Activated CD4-positive, alpha-beta memory T cell treated with anti-CD3 and anti-CD28 coated beads for 36 hours (primary cell): Measurements from ENCODE around the gene ERBB3. TPM values are rescaled to one million over a fixed set of nuclear protein-coding genes. Genes with fewer than 3 reads are reported as not detected.
"Not testable (repeated sequence)": the region's sequence is repeated elsewhere in the genome, so short reads cannot be mapped to it uniquely, and the experiment has no call there.

Source experiments
- CTCF ChIA-PET: fragments of 350-600 bp; sonication (Branson Sonifier 250); formaldehyde crosslinking; loops from one replicate; lab custom pipeline; 2021; ENCODE audit warnings: antibody characterized with exemption, inconsistent platforms; lab: Charles Lee
- POLR2A ChIA-PET: fragments of 350-600 bp; sonication (Branson Sonifier 250); formaldehyde crosslinking; loops from one replicate; lab custom pipeline; 2021; ENCODE audit warnings: antibody characterized with exemption; lab: Charles Lee
- DNase-seq: peaks from one replicate; pipeline ENCODE4 v3.0.0-alpha.2; 2020
- H3K27ac Mint-ChIP-seq: one replicate; pipeline ENCODE4 v1.8.0; 2021; ENCODE audit warnings: mixed read lengths
- H3K27me3 Mint-ChIP-seq: one replicate; pipeline ENCODE4 v1.8.0; 2021; ENCODE audit warnings: mixed read lengths
- H3K36me3 Mint-ChIP-seq: one replicate; pipeline ENCODE4 v1.8.0; 2021; ENCODE audit warnings: mixed read lengths
- H3K4me1 Mint-ChIP-seq: one replicate; pipeline ENCODE4 v1.8.0; 2021; ENCODE audit warnings: low read depth, mixed read lengths
- H3K4me3 Mint-ChIP-seq: one replicate; pipeline ENCODE4 v1.8.0; 2021; ENCODE audit warnings: mild to moderate bottlenecking, mixed read lengths
- H3K9me3 Mint-ChIP-seq: one replicate; pipeline ENCODE4 v1.8.0; 2021; ENCODE audit warnings: mixed read lengths
- intact Hi-C: fragments of 100-400 bp; cut with micrococcal nuclease; formaldehyde crosslinking; loops from one replicate; pipeline ENCODE4 v1.15.1; 2023
- total RNA-seq, 2 experiments: library from RNA; stranded (reverse); gene quantifications; one replicate each; pipeline ENCODE4 v1.2.3, GENCODE V29; 2021

Gene ERBB3
- total RNA-seq, 2 experiments from 2014 or later: 0.82 to 0.86 TPM

DNA sequence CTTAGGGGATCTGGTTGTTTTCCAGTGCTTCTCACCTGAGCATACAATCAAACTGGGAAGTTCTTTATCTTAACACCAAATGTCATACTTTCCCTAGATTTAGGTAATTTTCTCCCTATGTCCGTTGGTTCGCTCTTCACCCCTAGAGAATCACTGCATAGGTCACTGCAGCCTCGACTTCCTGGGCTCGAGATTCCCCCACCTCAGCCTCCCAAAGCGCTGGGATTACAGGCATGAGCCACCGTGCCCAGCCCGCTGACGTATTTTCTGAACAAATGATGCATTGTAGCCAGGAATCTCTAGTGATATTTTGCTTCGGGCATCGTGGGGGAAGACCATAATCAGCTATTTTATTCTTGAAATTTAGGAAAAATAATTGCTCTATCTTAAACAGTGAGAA lies 35.4 kb downstream of the ERBB3 start:
- intact Hi-C loops: loop anchor here (5.0 kb wide), 4 partner anchors 202 to 517 kb away; partner anchors contain the start of genes BAZ2A, CNPY2, ORMDL2 and SARNP
- Mint-ChIP-seq H3K4me3 (peak overlapping the region; percentile 99), H3K27me3 (no peaks in the 10 kb centered on the region), H3K4me1 (peaks cover 29% of the 10 kb centered on the region), H3K36me3 (peaks cover 53% of the 10 kb centered on the region), H3K9me3 (no peaks in the 10 kb centered on the region), H3K27ac (peak overlapping the region; percentile 100)
- ChIA-PET POLR2A (interaction anchor here (1.0 to 6.7 kb wide), 4 partner anchors 9 to 334 kb away, joined by 3 to 101 read pairs (median 4); partner anchors contain the start of genes IL23A, PA2G4 and TIMELESS), CTCF (interaction anchor here (0.6 to 6.9 kb wide), 7 partner anchors 12 to 354 kb away, joined by 3 to 168 read pairs (median 3); partner anchors contain the start of genes COQ10A, ESYT1, MYL6B and PA2G4)
- DNase-seq: no peak

DNA sequence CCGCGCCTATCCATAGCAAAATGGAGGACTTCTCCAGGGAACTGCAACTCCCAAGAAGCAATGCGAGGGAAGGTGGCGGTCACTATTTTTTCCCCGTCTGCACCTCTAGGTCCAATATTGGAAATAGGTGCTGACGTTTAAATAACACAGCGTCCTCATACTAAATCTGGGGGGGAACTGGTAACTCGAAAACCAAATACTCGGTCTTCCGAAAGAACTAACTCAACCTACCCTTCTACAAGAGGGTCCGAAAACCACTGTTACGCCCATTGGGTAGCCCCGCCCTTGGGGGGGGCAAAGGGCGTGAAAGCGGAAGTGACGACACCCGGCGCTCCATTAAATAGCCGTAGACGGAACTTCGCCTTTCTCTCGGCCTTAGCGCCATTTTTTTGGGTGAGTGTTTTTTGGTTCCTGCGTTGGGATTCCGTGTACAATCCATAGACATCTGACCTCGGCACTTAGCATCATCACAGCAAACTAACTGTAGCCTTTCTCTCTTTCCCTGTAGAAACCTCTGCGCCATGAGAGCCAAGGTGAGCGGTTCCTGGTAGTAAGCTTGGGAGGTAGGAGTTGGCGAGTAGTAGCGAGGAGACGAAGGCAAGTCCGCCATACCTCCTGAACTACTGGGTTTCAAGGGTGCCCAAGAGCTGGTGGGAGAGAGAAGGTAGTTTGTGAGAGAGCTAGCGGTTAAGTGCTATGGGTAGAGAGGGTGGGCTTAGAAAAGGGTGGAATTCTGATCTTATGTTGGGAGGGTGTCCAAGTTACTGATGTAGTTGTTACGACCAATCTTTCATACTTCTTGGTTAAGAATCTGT lies 36.5 kb downstream of the ERBB3 start, which contains the start of gene RPL41:
RPL41 (plus strand) TSS at position 367 of the 815 bp plus-strand sequence.
- Mint-ChIP-seq H3K9me3 (no peaks in the 10 kb centered on the region), H3K36me3 (peaks cover 52% of the 10 kb centered on the region), H3K27ac (peak within 1 kb of the TSS; percentile 100), H3K4me1 (peaks cover 29% of the 10 kb centered on the region), H3K27me3 (no peaks in the 10 kb centered on the region), H3K4me3 (peak within 1 kb of the TSS; percentile 99)
- ChIA-PET POLR2A (interaction anchor here (0.6 to 6.7 kb wide), 10 partner anchors 11 to 378 kb away, joined by 3 to 101 read pairs (median 6); partner anchors contain the start of genes ESYT1, IL23A, PA2G4 and RAB5B), CTCF (interaction anchor here (2.0 to 6.9 kb wide), 5 partner anchors 12 to 74 kb away, joined by 6 to 168 read pairs (median 60); partner anchors contain the start of genes ESYT1, MYL6, PA2G4 and SMARCC2)
- intact Hi-C loops: loop anchor here (1.0 to 5.0 kb wide), 8 partner anchors 12 to 516 kb away; partner anchors contain the start of genes BAZ2A, CNPY2, ORMDL2 and PA2G4
- DNase-seq: peak; percentile 96

DNA sequence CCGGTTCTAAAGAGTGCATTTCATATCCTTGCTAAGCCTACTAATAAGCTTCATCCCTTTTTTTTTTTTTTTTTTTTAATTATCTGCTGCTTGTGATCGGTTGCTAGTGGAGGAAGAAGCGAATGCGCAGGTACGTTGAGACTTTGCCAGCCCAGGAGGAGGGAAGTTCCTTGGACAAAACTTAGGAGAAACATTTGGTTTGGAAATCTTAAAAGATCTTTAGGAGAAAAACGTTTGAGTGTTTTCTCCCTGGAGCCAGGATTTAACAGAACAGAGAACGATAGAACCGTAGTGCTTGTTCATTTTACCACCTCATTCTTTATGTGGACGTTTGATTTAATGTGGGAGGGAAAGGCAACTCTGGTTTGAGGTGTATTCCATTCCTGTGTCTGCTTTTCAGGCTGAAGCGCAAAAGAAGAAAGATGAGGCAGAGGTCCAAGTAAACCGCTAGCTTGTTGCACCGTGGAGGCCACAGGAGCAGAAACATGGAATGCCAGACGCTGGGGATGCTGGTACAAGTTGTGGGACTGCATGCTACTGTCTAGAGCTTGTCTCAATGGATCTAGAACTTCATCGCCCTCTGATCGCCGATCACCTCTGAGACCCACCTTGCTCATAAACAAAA lies 37.2 kb downstream of the ERBB3 start:
- peak overlapping the region; percentile 100 for H3K27ac Mint-ChIP-seq
- POLR2A ChIA-PET: interaction anchor here (0.6 to 6.7 kb wide), 13 partner anchors 10 to 379 kb away, joined by 3 to 101 read pairs (median 10); partner anchors contain the start of genes ANKRD52, ESYT1, MYL6 and PA2G4
- DNase-seq, H3K9me3 Mint-ChIP-seq, H3K27me3 Mint-ChIP-seq: not testable (repeated sequence)
- peaks cover 50% of the 10 kb centered on the region for H3K36me3 Mint-ChIP-seq
- CTCF ChIA-PET: interaction anchor here (1.2 to 6.9 kb wide), 11 partner anchors 11 to 378 kb away, joined by 3 to 168 read pairs (median 6); partner anchors contain the start of genes ESYT1, MYL6, PA2G4 and SMARCC2
- peak overlapping the region; percentile 99 for H3K4me3 Mint-ChIP-seq
- H3K4me1 Mint-ChIP-seq: peaks cover 29% of the 10 kb centered on the region
- intact Hi-C loops: loop anchor here (2.0 to 5.0 kb wide), 5 partner anchors 38 to 515 kb away; partner anchors contain the start of genes BAZ2A, CNPY2, ORMDL2 and SARNP

DNA sequence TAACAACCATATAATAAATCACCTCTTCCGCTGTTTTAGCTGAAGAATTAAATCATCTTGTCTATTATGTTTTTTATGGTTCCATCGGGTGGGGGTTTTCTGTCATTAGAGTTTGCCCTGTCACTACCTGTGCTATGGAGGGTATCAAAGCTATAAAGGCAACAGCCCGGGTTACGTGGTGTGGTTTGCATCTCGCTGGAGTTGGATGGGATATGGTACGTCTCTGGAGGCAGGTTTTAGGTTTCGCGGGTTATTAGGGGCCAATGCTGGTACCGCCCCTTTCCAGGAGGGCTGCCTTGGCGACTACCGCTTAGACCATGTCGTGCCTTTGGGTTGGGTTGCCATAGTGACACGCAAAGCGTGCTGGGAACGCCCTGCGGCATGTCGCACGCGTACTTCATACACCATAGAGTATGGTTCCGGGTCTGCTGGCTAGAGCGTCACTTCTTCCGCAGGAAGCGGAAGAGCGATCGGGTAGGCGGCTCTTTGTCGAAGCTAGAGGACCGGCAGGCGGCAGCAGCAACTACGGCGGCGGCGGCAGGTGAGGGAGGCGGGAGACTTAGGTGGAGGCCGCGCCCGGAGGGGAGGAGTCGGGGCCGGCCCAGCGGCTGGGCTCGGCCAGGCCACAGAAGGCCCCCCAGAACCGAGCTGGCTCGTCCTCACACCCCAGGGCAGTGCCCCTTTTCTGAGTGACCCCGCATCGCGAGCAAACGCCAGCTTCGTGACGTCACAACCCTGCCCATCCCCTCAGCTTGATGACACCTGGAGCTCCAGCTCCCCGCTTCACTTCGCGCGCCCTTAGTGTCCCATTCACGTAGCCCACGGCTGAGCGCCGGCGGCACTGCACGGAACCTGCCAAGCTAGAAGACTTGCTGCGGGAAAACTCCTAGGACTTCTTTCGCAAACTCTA lies 38.1 kb downstream of the ERBB3 start, which contains the start of gene ZC3H10:
ZC3H10 (plus strand) TSS at position 489 of the 910 bp plus-strand sequence. CDS start 2,297 bp downstream, outside the sequence.
- intact Hi-C loops: loop anchor here (1.0 to 5.0 kb wide), 16 partner anchors 8 to 514 kb away; partner anchors contain the start of genes BAZ2A, CNPY2, CS and IL23A
- ChIA-PET CTCF (interaction anchor here (0.6 to 6.9 kb wide), 33 partner anchors 10 to 517 kb away, joined by 3 to 168 read pairs (median 6); partner anchors contain the start of genes ANKRD52, CNPY2, COQ10A and ERBB3), POLR2A (interaction anchor here (0.5 to 6.7 kb wide), 27 partner anchors 9 to 567 kb away, joined by 3 to 101 read pairs (median 4); partner anchors contain the start of genes ANKRD52, ESYT1, IL23A and MYL6)
- Mint-ChIP-seq H3K27me3 (no peaks in the 10 kb centered on the region), H3K4me1 (peaks cover 29% of the 10 kb centered on the region), H3K9me3 (no peaks in the 10 kb centered on the region), H3K27ac (peak within 1 kb of the TSS; percentile 100), H3K4me3 (peak within 1 kb of the TSS; percentile 99), H3K36me3 (peaks cover 42% of the 10 kb centered on the region)
- peak; percentile 99 for DNase-seq

DNA sequence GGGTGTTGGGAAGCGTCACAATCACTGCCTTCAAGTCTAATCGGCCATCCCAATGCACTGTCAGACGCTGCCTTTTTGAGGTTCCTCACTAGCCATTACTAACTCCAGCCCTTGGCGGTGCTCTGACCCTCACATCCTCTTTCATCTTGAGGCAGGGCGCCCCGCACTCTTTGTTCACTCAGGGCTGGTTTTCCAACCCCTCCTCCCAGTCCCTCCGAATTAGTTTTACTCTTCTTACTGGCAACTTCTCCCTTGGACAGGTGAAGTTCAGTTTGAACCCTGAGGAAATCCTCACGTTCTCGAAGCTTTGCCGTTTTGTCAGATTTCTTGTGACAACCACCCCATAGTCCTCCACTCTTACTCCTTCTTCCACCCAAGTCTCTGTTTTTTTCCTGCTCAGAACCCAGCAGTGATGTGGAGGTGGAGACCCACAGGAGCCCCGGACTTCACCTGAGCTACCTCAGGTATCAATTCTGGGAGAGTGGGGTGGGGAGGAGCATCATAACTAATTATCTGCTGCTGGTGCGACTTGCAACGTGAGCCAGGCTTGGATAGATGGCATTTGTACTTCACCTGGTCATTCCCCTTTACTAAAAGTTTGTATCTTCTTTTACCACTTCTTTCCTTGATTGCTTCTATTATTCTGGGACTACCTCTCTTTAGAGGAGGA lies 38.9 kb downstream of the ERBB3 start:
- H3K36me3 Mint-ChIP-seq: peaks cover 34% of the 10 kb centered on the region
- H3K4me3 Mint-ChIP-seq: peak overlapping the region; percentile 99
- H3K27ac Mint-ChIP-seq: peak overlapping the region; percentile 100
- CTCF ChIA-PET: interaction anchor here (1.0 to 6.9 kb wide), 33 partner anchors 9 to 517 kb away, joined by 3 to 168 read pairs (median 6); partner anchors contain the start of genes ANKRD52, CNPY2, COQ10A and ERBB3
- peaks cover 31% of the 10 kb centered on the region for H3K4me1 Mint-ChIP-seq
- H3K9me3 Mint-ChIP-seq: no peaks in the 10 kb centered on the region
- POLR2A ChIA-PET: interaction anchor here (0.5 to 6.7 kb wide), 24 partner anchors 9 to 562 kb away, joined by 3 to 101 read pairs (median 4); partner anchors contain the start of genes ANKRD52, ESYT1, IL23A and MYL6
- DNase-seq: no peak
- intact Hi-C loops: loop anchor here (1.0 to 5.0 kb wide), 16 partner anchors 7 to 513 kb away; partner anchors contain the start of genes ANKRD52, BAZ2A, CNPY2 and CS
- no peaks in the 10 kb centered on the region for H3K27me3 Mint-ChIP-seq

DNA sequence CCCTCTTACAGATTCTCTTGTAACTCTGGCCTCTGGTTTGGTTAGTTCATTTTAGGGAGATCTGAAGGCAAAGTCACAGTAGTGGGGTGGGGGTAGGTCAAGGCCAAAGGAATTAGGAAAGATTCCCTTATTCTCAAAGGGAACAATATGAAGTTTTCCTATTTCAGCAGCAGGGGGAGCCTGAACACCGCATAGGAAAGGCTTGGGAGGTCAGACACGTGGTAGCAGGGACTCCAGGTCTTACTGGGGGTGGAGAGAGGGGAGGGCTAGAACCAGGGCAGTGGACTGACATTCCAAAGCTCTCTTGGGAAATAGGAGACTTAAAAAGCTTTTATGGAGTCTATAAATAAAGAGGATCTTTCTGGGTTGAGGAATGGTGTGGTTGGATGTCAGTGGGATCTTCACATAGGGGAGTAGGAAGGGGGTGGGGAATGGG lies 39.4 kb downstream of the ERBB3 start:
- ChIA-PET POLR2A (interaction anchor here (0.6 to 6.7 kb wide), 11 partner anchors 14 to 145 kb away, joined by 3 to 101 read pairs (median 4); partner anchors contain the start of genes PA2G4, RAB5B, RNF41 and SMARCC2), CTCF (interaction anchor here (0.6 to 6.9 kb wide), 18 partner anchors 9 to 381 kb away, joined by 3 to 168 read pairs (median 7); partner anchors contain the start of genes ANKRD52, COQ10A, ESYT1 and MYL6)
- intact Hi-C loops: loop anchor here (1.0 to 5.0 kb wide), 8 partner anchors 139 to 513 kb away; partner anchors contain the start of genes ANKRD52, BAZ2A, CNPY2 and IL23A
- Mint-ChIP-seq H3K4me3 (peak overlapping the region; percentile 99), H3K9me3 (no peaks in the 10 kb centered on the region), H3K36me3 (peaks cover 28% of the 10 kb centered on the region), H3K27ac (peak overlapping the region; percentile 100), H3K27me3 (no peaks in the 10 kb centered on the region), H3K4me1 (peaks cover 34% of the 10 kb centered on the region)
- DNase-seq: peak; percentile 73

DNA sequence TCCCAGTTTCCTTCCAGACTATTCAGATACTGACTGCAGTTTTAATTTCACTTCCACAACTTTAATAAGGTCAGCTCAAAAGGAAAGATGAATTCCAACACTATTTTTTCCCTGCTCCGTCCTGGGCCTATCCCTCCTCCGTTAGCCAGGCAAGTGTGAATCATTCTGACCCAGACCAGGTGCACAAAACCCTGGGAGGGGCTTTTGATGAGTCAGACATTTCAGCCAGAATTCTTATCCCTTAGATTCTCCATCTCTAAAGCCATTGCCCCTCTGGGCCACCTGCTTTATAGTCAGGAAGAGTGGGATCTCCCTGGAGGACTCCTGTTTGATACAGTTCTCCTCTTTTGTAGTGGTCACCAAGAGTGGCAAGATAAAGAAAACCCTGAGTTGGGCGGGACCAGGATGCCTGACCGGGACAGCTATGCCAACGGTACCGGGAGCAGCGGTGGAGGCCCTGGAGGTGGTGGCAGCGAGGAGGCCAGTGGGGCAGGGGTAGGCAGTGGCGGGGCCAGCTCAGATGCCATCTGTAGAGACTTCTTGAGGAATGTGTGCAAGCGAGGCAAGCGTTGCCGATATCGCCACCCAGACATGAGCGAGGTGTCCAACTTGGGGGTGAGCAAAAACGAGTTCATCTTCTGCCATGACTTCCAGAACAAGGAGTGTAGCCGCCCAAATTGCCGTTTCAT lies 40.3 kb downstream of the ERBB3 start:
- peaks cover 35% of the 10 kb centered on the region for H3K4me1 Mint-ChIP-seq
- H3K27ac Mint-ChIP-seq: no peak overlapping the region
- H3K36me3 Mint-ChIP-seq: peaks cover 28% of the 10 kb centered on the region
- ChIA-PET POLR2A (interaction anchor here (0.6 to 6.7 kb wide), 6 partner anchors 14 to 101 kb away, joined by 3 to 101 read pairs (median 12); partner anchors contain the start of genes PA2G4, RNF41 and SMARCC2), CTCF (interaction anchor here (0.6 to 6.9 kb wide), 16 partner anchors 8 to 381 kb away, joined by 3 to 168 read pairs (median 10); partner anchors contain the start of genes ANKRD52, COQ10A, ESYT1 and MYL6)
- no peak for DNase-seq
- H3K27me3 Mint-ChIP-seq: no peaks in the 10 kb centered on the region
- H3K4me3 Mint-ChIP-seq: no peak overlapping the region
- H3K9me3 Mint-ChIP-seq: no peaks in the 10 kb centered on the region
- intact Hi-C loops: no loop called here

DNA sequence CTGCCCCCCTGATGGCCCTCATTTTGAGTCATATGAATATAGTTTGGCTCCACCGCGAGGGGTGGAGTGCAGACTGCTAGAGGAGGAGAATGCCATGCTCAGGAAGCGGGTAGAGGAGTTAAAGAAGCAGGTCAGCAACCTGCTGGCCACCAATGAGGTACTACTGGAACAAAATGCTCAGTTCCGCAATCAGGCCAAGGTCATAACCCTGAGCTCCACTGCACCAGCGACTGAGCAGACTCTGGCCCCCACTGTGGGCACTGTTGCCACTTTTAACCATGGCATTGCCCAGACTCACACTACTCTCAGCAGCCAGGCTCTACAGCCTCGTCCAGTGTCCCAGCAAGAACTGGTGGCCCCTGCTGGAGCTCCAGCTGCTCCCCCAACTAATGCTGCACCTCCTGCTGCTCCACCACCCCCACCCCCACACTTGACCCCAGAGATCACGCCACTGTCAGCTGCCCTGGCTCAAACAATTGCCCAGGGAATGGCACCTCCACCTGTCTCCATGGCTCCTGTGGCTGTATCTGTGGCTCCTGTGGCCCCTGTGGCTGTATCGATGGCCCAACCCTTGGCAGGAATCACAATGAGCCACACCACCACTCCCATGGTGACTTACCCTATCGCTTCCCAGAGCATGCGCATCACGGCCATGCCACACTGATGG lies 41.4 kb downstream of the ERBB3 start:
- H3K9me3 Mint-ChIP-seq: no peaks in the 10 kb centered on the region
- H3K27me3 Mint-ChIP-seq: no peaks in the 10 kb centered on the region
- CTCF ChIA-PET: interaction anchor here (6.9 kb wide), 1 partner anchor 69 kb away, joined by 168 read pairs; the partner anchor contains the start of gene SMARCC2
- no peak for DNase-seq
- POLR2A ChIA-PET: interaction anchor here (0.6 kb wide), 1 partner anchor 44 kb away, joined by 3 read pairs; no protein-coding TSS in a partner anchor
- H3K36me3 Mint-ChIP-seq: peaks cover 28% of the 10 kb centered on the region
- H3K4me1 Mint-ChIP-seq: peaks cover 39% of the 10 kb centered on the region
- H3K4me3 Mint-ChIP-seq: no peak overlapping the region
- intact Hi-C loops: no loop called here
- no peak overlapping the region for H3K27ac Mint-ChIP-seq
